HG03139 (cell line): ENCODE data around the gene GRIK5.
"Not testable (repeated sequence)": the region's sequence is repeated elsewhere in the genome, so short reads cannot be mapped to it uniquely, and the experiment has no call there.

Source experiments
- ATAC-seq: cut with Tn5 transposase; IDR thresholded peaks from one replicate; pipeline ENCODE4 v1.9.1; 2021; ENCODE audit not compliant: unreplicated experiment

Gene GRIK5

GRCh38 chr19:42051166-42052115 lies 18.6 kb downstream of the GRIK5 start:
- ATAC-seq: no peak

- ATAC-seq: no peak
Observed at GRCh38 chr19:42048992-42049391, 21.0 kb downstream of the GRIK5 start.

GRCh38 chr19:42045575-42045974 lies 24.4 kb downstream of the GRIK5 start:
- ATAC-seq: no peak

GRCh38 chr19:42042455-42043170 lies 27.4 kb downstream of the GRIK5 start:
- ATAC-seq: no peak

- ATAC-seq: not testable (repeated sequence)
Observed at GRCh38 chr19:42040491-42040890, 29.5 kb downstream of the GRIK5 start.

- ATAC-seq: no peak
Observed at GRCh38 chr19:42040031-42040430, 30.0 kb downstream of the GRIK5 start.

- no peak for ATAC-seq
Observed at GRCh38 chr19:42038666-42039065, 31.3 kb downstream of the GRIK5 start.

GRCh38 chr19:42037649-42038048 lies 32.4 kb downstream of the GRIK5 start:
- ATAC-seq: no peak

GRCh38 chr19:42034640-42035391 lies 35.2 kb downstream of the GRIK5 start:
- ATAC-seq: not testable (repeated sequence)

GRCh38 chr19:42033413-42033812 lies 36.6 kb downstream of the GRIK5 start:
- ATAC-seq: no peak

- ATAC-seq: no peak
Observed at GRCh38 chr19:42032431-42032830, 37.6 kb downstream of the GRIK5 start.

GRCh38 chr19:42030645-42031440 lies 39.2 kb downstream of the GRIK5 start:
- no peak for ATAC-seq

GRCh38 chr19:42028304-42029216 lies 41.4 kb downstream of the GRIK5 start:
- ATAC-seq: no peak

- no peak for ATAC-seq
Observed at GRCh38 chr19:42024622-42025111, 45.3 kb downstream of the GRIK5 start.

- no peak for ATAC-seq
Observed at GRCh38 chr19:42023943-42024260, 46.1 kb downstream of the GRIK5 start.

- no peak for ATAC-seq
Observed at GRCh38 chr19:42023121-42023942, 46.7 kb downstream of the GRIK5 start.

- ATAC-seq: no peak
Observed at GRCh38 chr19:42022616-42023015, 47.4 kb downstream of the GRIK5 start.

GRCh38 chr19:42021185-42021584 lies 48.8 kb downstream of the GRIK5 start:
- no peak for ATAC-seq
